ENCODE results near the gene PDZD7.

The PDZD7 gene

DNA sequence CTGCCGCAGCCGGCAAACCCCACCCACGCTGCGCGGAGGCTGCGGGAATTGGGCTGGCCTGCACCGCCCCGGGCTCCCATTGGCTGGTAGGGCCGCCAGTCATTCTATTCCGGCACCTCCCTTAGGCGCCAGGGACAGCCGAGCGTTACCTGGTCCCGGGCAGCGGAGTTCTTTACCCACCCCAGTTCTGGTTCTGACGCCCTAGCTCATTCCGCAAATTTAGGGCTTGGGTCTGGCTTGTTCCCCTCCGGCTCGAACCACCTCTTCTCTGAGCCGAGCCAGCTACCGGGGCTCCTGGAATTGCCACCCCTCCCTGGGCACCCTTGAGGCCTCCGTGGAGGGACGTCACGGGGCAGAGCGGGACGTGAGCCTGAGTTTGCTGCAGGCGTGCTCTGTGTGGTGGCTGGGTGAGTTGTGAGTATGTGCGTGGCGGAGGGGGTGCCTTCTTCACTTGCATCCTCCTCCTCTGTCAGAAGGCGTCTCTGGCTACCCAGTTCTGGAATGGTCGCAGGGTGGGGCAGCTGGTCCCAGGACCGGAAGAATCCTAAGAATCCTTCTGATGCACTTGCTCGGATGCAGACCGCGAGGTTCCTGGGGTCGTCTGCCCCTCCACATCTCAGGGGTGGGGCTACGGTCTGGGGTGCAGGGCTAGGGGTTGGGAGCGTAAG lies at the start of gene PDZD7, which contains the start of gene SFXN3:
Gene PDZD7 (minus strand): TSS at position 2 of the 668 bp plus-strand sequence. CDS start 910 bp downstream, outside the sequence.
Gene SFXN3 (plus strand): TSS at position 107 of the 668 bp plus-strand sequence. CDS start 3,461 bp downstream, outside the sequence.
- DNase-seq: peak; percentile 89

DNA sequence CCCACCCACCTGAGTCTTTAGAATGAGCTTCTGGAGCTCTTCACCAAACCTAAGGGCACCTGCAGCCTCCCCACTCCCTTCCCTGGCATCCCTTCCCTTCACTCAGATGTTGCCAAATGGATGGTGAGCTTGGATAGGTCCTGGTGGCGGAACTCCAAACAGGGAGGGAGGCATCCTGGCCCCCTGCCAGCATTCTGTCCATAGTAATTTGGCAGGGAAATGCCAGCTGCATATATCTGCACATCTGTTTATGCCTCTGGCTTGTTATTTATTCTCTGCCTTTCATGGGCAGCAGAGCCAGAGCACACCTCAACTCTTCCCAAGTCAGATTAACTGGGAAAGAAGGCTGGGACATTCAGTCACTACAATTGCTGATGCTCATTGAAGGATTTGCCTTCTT lies 48.9 kb upstream of the PDZD7 start:
- DNase-seq: no peak

DNA sequence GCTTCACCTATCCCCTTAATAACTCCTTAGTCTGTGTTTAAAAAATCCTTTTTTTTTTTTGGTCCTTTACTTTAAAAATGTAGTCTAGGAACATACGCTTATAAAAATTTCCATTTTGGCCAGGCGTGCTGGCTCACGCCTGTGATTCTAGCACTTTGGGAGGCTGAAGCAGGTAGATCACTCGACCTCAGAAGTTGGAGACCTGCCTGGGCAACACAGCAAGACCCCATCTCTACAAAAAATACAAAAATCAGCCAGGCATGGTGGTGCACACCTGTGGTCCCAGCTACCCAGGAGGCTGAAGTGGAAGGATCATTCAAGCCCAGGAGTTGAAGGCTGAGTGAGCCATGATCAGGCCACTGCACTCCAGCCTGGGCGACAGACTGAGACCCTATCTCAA lies 45.7 kb upstream of the PDZD7 start:
- DNase-seq: no peak

DNA sequence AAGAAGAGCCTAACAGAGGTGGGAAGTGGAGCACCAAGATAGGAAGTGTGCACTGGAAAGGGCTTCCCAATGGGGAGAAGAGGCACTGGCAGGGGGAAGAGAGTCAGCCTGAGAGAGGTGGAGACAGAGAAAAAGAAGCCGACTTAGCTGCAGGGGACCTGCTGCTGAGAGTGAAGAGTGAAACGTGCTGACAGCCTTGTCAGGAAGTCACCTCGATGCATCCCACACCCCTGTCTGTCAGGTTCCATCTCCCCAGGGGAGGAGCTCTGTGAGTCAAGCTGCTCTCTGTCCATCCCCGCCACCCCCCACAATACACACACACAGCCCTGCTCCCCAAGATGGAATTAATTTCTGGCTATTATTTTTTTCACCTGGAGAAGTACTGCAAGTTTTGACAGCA lies 44.8 kb upstream of the PDZD7 start:
- DNase-seq: no peak

DNA sequence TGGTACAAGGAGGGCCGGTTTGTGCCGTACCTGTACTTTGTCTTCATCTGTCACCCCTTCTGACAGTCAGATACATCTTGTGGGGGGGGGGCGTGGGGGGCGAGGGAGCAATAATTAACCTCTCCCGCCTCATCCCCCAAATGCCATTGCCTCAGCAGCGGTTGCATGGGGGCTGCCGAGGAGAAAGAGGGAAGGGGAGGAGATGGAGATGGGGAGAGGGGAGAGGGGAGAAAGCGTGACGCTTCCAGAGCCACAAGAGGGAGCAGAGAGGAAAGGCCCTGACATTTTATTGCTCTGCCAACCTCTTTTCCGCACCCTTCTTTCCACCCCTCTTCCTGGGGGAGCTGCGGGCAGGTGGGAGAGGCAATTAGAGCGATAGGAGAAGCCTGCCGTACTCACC lies 42.7 kb upstream of the PDZD7 start:
- no peak for DNase-seq

DNA sequence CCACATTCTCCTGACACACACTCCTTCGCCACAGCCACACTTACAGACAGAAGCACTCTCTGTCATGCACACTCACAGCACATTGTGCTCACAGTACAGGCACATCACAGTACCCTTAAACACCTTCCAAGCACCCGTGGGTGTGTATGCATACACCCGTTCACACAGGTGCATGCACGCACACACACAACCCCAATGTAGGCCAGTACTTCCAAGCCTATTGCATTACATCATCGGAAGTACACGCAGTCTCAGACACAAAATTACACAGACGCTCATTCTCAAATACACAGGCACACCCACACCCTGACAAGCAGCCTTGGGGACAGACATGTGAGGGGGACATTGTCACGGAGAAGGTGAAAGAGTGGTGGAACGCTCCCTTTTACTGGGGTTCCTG lies 42.0 kb upstream of the PDZD7 start:
- no peak for DNase-seq

DNA sequence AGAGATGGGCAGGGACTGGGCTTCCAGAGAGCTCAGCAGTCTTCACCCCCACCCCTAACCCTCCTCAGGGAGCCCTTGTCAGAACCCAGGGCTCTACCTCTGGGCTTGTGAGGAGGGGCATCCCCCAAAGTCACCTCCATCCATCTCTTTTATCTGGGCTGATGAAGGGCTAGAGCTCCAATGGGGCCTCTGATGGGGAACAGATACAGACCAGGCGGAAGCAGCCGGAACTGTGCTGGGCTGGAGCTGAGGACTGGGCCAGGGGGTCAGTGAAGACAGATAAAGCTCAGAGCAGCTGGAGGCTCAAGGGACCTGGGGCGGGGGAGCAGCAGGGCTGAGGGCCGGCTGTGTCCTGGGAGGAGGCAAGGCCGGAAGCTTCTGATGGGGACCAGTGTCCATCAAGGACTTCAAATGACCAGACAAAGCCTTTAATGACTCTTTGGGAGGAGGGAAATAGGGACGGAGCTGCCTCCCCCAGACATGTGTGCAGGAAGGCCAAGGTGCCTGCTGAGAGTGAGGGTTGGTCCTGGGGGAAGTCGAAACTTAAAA lies 41.0 kb upstream of the PDZD7 start:
- no peak for DNase-seq

DNA sequence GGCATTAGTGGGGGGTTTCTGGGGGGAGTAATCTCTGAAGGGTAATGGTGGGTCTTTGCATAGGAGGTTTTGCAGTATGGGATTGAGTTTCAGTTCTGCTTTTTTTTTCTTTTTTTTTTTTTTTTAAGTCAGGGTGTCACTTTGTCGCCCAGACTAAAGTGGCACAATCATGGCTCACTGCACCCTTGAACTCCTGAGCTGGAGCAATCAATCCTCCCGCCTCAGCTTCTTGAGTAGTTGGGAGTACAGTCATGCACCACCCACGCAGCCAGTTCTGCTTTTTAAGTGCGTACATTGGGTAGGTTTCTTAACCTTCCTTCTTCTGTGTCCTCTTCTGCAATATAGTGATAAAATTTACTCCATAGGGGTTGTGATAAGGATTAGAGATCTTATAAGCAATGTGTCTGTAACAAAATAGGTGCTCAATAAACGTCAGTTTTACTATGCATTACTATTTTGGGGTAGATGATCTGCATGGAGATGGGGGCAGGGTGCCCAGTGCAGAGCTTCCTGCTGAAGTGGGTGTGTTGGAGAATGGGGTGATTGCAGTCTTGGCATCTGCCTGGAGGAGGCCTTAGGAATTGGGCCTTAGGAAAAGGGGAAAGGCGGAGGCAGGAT lies 40.4 kb upstream of the PDZD7 start:
- DNase-seq: no peak

DNA sequence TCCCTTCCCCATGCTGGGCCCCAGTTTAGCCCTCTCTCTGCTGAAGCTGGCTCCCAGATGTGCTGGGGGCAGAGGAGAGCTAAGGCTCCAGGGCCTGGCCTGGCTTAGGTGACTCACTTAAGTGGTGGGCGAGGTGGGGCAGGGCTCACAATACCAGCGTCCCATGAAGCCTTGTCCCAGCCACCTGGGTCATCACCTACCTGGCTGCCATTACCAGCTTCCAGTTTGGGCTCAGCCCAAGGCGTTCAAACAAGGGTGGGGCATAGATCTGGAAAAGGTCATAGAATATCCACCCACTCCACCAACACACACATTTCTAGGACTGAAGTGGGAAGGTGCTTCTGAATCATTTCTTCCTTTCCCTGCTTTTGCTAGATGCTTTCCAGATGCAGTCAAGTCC lies 39.2 kb upstream of the PDZD7 start:
- no peak for DNase-seq

DNA sequence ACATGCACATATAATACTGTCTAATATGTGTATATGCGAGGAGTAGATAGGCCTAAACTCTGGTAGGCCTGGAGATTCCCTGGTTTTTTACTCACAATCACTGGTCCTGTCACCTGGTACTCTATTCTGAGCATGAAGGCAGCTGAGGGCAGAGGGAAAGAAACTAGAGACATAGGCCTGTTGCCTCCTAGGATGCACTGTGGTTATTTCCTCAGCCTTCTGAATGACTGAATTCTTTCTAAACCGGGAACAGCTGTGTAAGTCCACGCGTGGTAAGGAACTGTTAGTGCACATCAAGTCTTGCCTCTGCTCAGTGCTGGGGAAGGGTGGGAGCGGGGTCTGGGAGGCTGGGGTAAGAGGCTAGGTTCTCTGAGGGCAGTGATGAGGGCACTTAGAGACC lies 38.5 kb upstream of the PDZD7 start:
- DNase-seq: no peak

DNA sequence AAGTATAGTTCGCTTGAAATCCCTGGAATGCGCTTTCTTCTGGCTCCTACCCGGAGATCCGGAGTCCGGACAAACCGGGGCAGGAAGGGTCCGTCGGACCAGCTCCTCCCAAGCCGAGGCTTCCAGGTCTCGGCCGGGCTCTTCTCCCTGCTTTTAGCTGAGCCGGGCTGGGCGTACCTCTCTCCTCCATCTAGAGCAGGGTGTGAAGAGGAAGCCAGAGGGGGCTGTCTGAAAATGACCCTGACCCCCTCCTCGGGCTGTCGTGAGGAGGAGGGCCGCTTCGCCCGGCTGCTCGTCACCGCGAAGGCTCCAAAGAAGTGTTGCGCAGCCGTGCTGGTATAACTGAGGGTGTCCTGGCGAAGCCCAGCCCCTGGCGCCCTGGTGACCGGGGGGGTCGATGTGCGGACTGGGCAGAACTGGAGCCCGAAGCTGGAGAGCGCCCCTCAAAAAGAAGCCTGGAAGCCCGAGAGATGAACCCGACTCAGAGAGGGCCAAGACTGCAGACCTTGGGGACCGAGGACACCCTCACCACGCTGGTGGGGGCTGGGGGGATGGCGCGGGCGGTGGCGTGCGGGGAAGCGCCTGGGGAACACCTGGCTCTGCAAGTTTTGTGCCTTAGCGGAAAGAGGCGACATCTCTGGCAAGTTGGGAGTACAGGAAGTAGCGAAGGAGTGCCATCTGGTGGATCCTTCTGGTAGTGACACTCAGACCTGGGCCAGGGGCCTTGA lies 36.6 kb upstream of the PDZD7 start:
- DNase-seq: peak; percentile 79

DNA sequence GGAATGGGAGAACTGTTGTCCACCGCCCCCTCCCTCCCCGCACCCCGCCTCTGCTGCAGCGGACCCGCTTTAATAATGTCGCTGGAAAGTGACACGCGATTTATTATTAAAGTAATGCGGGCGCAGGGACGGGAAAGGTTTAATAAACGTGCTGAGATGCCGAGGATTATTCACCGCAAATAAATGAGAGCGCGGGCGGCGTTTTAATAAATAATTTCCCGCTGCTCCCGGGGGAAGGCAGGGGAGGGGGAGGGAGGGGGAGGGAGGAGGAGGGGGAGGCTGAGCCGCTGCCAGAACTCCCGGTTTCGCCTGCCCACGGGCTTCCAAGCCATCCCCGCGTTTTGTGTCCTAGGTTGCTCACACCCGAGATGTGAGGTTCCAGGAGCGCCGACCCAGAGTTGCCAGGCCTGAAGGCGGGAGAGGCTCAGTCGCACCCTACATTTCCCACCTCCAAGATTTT lies 36.0 kb upstream of the PDZD7 start:
- peak; percentile 45 for DNase-seq

DNA sequence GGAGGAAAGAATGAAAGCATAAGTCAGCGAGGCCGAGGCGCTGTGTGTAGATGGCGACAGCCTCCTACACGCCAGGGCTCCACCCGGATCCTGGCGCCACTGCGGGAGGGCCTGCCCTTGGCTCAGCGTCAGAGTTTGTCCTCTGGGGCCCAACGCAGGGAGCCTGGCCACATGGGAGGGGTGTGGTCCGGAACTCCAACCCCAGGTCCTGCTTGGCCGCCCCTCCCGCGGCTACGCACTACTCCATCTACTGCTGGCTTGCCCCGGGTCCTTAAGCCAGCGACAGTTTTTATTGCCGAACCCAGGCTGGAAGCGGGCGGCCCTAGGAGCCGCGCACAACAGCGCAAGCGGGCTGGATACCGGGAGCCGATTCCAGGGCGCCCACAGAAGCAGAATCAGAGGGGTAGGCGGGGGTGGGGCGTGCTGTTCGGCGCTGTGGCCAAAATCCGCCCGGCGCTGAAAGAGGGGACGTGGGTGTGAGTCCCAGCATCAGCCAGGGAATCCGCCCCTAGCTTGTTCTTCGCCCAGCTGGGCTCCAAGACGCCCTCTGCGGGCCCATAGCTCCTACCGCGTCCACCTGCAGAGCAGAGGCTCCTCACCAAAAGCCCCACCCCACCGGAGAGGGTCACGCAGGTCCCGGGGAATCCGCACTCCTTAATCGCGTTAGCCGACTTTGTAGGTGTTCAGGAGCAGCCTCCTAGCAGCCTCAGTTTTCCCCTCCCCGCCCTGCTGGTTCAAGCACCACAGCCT lies 35.4 kb upstream of the PDZD7 start:
- peak; percentile 79 for DNase-seq

DNA sequence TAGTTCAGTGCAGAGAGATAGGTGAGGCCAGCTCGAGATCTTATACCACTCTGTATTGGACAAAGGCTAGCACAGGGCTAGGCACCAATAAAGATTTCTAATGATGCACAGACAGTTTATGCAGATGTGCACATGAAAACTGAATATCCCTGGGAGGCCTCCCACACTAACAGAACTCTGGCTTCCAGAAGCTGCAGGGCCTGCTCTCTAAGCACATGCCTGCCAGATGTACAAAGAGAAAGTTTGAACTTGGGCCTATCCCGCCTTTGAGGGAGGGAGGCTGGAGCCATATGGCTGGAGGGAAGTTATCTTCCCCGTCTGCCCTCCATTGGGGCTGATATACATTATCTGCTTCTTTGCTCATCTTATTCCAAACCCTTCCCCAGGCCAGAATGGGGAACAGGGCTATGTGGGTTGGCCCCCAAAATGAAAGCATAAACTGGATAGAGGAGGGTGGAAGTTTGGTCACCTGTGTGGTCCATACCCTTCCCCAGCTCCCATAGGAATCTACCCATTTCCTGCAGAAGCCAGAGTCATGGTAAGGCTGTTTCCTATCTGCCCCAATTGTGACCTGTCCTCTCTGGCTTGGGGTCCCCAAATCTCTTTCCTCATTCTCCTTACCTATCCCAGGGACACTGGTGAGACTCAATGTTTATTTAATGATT lies 34.7 kb upstream of the PDZD7 start:
- DNase-seq: no peak

DNA sequence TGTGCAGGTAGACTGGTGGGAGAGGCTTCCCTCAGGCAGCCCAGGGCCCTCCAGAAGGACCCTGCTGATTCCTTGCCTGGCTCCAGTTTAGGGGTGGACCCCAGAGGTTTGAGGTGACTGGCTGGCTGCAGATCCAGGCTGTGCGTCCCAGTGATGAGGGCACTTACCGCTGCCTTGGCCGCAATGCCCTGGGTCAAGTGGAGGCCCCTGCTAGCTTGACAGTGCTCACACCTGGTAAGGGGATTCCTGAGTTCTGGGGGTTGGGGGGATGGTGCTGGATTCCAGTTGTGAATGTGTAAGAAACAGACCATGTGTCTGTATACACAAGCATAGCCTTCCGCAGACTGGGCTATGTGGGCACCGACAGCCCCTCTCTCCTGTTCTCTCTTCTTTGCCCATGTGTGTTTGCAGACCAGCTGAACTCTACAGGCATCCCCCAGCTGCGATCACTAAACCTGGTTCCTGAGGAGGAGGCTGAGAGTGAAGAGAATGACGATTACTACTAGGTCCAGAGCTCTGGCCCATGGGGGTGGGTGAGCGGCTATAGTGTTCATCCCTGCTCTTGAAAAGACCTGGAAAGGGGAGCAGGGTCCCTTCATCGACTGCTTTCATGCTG lies 33.6 kb upstream of the PDZD7 start:
- DNase-seq: no peak

DNA sequence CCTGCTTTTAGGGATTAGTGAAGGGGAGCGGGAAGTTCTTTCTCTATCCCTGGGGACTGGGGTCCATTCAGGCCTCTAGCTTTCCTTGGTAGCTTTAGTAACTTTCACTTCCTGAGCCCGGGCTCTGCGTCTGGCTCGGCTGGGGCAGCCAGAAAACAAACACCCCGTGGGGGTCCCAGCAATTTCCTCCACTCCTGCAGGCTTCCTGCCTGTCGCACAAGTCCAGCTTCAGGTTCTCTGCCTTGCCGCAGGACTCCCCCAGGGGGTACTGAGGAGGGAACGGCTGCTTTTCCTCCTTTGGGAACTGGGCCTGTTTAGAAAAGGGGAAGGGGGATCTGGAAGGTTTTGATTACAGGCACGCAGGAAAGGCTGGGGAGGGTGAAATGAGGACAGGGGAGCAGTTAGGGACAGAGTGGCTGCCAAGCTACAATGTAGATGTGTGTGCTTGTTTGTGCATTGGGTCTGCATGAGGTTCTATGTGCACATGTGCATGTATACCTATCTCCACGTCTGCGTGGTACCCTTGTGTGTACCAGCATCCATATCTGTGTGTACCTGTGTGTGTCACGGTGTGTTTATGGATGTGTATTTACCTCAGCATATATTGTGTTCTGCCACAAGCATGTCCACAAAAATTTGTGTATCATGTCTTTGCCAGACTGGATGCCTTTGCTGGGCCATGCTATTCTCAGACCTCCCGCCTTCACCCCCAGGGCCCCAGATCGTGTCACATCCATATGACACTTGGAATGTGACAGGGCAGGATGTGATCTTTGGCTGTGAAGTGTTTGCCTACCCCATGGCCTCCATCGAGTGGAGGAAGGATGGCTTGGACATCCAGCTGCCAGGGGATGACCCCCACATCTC lies 32.9 kb upstream of the PDZD7 start:
- DNase-seq: no peak

DNA sequence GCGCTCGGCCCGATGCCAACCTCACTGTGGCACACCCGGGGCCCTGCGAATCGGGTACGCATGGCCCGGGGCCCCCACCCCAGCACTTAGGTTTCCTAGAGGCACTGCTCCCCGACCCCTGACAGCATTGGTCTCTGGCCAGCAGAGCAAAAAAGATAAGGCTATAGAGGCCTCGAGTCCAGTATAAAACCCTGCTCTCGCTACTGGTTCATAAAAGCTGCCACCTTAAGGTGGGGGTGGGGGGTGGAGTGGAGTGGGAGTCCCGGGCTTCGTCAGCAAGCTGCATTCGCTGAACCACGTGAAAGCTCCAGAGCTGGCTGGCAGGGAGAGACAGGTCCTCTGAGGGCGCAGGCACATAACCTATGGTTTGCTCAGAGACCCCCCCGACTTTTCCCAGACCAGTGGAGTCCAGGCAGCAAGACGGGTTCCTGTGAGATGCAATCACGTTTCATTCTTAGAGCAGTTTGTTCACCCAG lies 32.2 kb upstream of the PDZD7 start:
- DNase-seq: no peak

DNA sequence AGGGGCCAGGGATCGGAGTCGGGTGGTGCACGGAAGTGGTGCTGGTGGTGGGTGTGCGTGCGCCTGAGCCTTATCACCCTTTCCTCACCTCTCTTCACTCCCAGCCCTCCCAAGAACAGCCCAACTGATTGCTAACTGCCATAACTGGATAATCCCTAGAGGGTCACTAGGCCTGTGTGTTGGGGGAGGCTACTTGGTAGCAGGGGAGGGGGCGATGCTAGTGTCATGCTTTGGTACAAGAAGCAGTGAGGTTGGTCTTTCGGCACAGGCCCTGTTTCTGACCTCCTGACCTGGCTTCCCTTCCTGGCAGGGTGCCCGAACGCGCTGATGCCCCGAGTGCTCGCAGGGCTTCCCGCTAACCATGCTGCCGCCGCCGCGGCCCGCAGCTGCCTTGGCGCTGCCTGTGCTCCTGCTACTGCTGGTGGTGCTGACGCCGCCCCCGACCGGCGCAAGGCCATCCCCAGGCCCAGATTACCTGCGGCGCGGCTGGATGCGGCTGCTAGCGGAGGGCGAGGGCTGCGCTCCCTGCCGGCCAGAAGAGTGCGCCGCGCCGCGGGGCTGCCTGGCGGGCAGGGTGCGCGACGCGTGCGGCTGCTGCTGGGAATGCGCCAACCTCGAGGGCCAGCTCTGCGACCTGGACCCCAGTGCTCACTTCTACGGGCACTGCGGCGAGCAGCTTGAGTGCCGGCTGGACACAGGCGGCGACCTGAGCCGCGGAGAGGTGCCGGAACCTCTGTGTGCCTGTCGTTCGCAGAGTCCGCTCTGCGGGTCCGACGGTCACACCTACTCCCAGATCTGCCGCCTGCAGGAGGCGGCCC lies 31.5 kb upstream of the PDZD7 start:
- DNase-seq: no peak

DNA sequence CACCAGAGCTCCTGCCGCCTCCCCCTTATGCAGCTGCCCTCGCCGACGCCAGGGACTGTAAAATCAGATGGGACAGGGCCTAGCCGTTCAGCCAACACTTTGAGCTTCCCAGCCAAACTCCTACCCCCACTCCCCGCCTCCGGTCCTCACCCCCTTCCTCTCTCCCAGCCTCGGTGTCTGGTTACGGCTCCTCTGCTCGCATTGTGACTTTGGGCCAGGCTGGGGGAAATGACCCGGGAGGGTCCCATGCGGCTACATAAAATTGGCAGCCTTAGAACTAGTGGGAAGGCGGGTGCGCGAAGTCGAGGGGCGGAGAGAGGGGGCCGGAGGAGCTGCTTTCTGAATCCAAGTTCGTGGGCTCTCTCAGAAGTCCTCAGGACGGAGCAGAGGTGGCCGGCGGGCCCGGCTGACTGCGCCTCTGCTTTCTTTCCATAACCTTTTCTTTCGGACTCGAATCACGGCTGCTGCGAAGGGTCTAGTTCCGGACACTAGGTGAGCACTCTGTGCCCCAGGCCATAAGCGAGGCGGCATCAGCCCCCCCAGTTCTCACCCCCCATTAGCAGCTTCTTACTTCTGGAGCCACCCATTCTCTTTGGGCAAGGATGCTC lies 30.8 kb upstream of the PDZD7 start, which contains the start of gene KAZALD1:
Gene KAZALD1 (plus strand): TSS at position 366 of the 608 bp plus-strand sequence. CDS start 604 bp downstream, outside the sequence.
- DNase-seq: no peak
